Measurements from ENCODE around the gene EXOC2. TPM values are rescaled to one million over a fixed set of nuclear protein-coding genes. Genes with fewer than 3 reads are reported as not detected.
"Not testable (repeated sequence)": the region's sequence is repeated elsewhere in the genome, so short reads cannot be mapped to it uniquely, and the experiment has no call there.

The EXOC2 gene
- polyA plus RNA-seq, 3 donors, result 3.8 to 9.2 (median 6.9) TPM

GRCh38 chr6:686497-686896 lies 6.4 kb downstream of the EXOC2 start:
- H3K27ac ChIP-seq (ENCODE audit: low read depth, low read length), result no peak overlapping the region
- 80 to 87% (median 87%) methylated on average over 3 of the region's 3 CpGs for WGBS, 3 donors

GRCh38 chr6:684831-685636 lies 7.9 kb downstream of the EXOC2 start:
- no peak overlapping the region for H3K27ac ChIP-seq (ENCODE audit: low read depth, low read length)
- 86 to 92% (median 88%) methylated on average over 6 of the region's 6 CpGs for WGBS, 3 donors

DNA sequence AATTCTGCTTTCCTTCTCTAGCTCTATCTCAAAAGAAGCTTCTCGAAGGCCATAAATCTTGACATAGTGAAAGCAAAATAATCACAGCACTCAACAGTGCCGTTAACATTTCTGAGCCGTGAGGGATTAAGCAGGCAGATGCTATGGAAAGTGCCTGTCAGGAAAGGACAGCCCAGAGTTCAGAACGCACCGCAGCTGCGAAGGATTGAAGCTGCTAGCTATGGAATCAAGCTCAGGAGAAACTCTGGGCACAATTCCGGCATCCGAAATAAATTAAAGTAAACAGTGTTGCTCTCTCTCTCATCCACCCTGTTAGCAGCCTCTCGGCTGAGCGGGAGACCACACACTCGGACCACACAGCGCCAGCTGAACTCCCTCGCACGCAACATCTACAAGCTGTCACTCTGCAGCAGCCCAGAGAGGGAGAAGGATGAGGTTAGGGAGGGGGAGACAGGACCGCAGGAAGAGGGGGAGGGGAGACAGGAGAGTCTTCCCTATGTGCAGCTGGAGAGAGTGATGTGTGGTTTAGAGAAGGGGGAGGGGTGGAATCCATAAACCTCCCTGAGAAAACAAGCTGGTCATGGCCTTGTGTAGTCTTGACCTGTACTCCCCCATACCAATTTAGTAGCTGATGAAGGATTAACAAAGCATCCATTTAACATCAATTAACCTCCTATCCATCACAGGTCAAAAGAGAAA lies 9.0 kb downstream of the EXOC2 start:
- no peak overlapping the region for H3K27ac ChIP-seq (ENCODE audit: low read depth, low read length)
- 45 to 58% (median 45%) methylated on average over 15 of the region's 15 CpGs for WGBS, 3 donors

DNA sequence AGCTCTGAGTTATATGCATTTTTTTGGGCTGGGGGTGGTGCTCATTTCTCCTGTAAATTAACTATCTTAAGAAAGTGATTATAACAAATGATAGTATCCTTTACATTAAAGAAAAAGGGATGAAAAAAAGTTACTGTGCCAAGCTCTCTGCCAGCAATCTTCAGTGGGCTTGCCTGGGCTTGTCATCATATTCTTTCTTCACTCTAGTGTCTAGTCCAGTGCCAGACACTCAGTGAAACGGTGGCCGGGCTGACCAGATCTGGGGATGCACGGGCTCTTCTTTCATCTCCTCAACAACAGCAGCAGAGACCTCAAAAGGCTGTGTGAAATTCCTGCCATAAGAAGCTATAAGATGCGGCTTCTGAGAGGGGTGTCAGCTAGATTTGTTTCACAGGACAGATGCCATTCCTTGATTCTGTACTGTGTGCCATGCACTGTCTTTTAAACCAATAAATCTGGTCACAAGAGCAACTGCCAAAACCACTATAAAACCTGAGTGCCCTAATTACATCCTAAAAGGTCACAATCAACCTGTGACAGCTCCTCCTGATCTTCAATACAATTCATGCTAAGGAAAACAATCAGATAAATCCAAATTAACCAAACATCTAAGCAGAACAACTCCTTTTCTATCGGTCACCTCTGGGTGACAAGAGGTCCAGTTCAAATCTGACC lies 12.1 kb downstream of the EXOC2 start:
- 93 to 97% (median 96%) methylated on average over 5 of the region's 5 CpGs for WGBS, 3 donors
- no peak overlapping the region for H3K27ac ChIP-seq (ENCODE audit: low read depth, low read length)

DNA sequence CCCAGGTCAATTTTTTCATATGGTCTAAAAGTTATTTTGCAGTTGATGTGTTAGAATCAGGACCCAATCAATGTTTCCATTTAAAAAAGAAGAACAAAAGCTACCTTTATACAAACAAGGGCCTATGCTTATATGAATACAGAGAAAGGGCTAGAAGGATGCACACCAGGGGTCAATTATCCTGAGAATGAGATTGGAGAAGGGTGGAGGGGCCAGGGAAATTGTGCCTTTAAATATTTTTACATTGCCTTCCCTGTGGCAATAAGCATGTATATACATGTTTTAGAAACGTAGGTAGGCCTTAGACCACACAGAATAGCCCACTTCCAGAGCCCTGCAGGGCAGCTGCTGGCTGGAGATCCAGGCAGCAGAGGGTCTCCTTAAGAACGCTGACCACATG lies 12.7 kb downstream of the EXOC2 start:
- 80 to 88% (median 86%) methylated on average over 2 of the region's 2 CpGs for WGBS, 3 donors
- H3K27ac ChIP-seq (ENCODE audit: low read depth, low read length), result no peak overlapping the region

- WGBS, 3 donors, result 70 to 90% (median 78%) methylated on average over 9 of the region's 9 CpGs
- no peak overlapping the region for H3K27ac ChIP-seq (ENCODE audit: low read depth, low read length)
Measured at GRCh38 chr6:679282-679681, 13.7 kb downstream of the EXOC2 start.

GRCh38 chr6:678520-678919 lies 14.4 kb downstream of the EXOC2 start:
- H3K27ac ChIP-seq (ENCODE audit: low read depth, low read length), result no peak overlapping the region
- 65 to 70% (median 66%) methylated on average over 3 of the region's 3 CpGs for WGBS, 3 donors

GRCh38 chr6:677919-678318 lies 15.0 kb downstream of the EXOC2 start:
- H3K27ac ChIP-seq (ENCODE audit: low read depth, low read length), result no peak overlapping the region
- 88 to 92% (median 91%) methylated on average over 4 of the region's 4 CpGs for WGBS, 3 donors

DNA sequence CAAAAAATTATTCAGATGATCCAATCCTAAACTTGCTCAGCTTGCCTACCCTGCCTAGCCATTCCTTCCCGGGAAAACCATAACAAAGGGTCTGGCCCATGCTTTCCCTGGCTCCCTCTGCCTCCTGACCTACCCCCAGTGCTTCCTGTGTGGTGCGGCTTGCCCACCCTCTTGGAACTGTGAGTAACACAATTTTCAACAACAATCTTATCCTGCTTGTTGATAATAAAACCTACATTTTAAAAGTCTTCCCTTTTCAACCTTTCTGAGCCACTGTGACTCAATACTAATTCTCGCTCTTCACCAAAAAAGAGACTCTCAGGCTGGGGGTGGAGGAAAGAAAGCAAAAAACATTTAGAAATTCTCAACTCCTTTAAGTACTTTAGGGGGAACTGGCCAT lies 18.0 kb downstream of the EXOC2 start:
- H3K27ac ChIP-seq (ENCODE audit: low read depth, low read length), result no peak overlapping the region
- 76 to 86% (median 83%) methylated on average over 3 of the region's 3 CpGs for WGBS, 3 donors

GRCh38 chr6:674406-674805 lies 18.5 kb downstream of the EXOC2 start:
- H3K27ac ChIP-seq (ENCODE audit: low read depth, low read length), result no peak overlapping the region

DNA sequence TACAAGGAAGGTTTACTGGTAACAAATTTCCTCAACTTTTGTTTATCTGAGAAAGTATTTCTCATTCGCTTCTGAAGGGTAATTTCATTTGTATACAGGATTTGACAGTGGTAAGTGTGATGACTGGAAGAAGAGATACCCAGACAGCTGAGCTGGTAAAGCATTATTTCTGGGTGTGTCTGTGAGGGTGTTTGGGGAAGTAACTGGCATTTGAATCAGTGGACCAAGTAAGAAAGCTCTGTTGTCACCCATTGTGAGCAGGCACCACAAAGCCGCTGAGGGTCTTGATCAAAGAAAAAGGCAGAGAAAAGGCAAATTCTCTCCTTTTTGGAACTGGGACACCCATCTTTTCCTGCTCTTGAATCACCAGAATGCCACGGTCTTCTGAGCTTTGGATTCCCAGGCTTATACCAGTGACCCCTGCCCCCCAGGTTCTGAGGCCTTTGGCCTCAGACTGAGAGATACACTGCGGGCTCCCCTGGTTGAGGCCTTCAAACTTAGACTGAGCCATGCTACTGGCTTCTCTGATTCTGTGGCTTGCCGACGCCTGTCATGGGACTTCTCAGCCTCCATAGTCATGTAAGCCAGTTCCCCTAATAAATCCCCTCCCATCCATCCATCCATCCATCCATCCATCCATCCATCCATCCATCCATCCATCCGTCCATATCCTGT lies 25.5 kb downstream of the EXOC2 start:
- WGBS, 3 donors, result 91 to 98% (median 93%) methylated on average over 1 to 7 of the region's 7 CpGs
- H3K27ac ChIP-seq (ENCODE audit: low read depth, low read length), result no peak overlapping the region

- 86 to 95% (median 94%) methylated on average over 5 of the region's 5 CpGs for WGBS, 3 donors
- H3K27ac ChIP-seq (ENCODE audit: low read depth, low read length), result no peak overlapping the region
Measured at GRCh38 chr6:665403-666267, 27.3 kb downstream of the EXOC2 start.

DNA sequence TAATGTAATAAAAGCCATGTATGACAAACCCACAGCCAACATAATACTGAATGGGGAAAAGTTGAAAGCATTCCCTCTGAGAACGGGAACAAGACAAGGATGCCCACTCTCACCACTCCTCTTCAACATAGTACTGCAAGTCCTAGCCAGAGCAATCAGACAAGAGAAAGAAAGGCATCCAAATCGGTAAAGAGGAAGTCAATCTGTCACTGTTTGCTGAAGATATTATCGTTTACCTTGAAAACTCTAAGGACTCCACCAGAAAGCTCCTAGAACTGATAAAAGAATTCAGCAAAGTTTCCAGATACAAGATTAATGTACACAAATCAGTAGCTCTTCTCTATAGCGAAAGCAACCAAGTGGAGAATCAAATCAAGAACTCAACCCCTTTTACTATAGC lies 29.2 kb downstream of the EXOC2 start:
- 59 to 69% (median 68%) methylated on average over 4 of the region's 4 CpGs for WGBS, 3 donors
- H3K27ac ChIP-seq (ENCODE audit: low read depth, low read length), result not testable (repeated sequence)

DNA sequence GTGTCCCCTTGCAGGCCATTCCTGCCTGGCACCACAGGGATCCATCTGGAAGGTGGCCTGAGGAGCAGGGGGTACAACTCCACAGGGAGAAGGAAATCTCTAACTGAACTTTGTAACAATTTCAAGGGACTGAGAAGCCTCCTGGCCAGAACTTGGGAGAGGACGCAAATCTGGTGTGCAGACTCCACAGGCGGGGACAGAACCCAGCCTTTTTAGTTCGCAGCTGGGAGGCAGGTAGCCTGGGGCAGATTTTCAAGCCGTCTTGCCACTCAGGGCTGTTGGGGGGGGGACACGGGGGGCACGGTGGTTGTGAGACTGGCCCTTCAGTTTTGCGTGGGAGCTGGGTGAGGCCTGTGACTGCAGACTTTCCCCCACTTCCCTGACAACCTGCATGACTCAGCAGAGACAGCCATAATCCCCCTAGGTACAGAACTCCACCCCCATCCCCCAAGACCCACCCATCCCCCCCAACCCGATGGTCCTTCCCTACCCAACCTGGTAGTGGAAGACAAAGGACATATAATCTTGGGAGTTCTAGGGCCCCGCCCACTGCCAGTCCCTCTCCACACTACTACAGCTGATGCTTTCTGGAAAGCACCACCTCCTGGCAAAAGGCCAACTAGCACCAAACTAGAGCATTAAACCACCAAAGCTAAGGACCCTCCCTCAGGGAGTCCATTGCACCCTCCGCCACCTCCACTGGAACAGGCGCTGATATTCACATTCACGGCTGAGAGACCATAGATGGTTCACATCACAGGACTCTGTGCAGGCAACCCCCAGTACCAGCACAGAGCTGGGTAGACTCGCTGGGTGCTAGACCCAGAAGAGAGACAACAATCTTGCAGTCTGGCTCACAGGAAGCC lies 33.0 kb downstream of the EXOC2 start:
- 73 to 89% (median 76%) methylated on average over 13 of the region's 13 CpGs for WGBS, 3 donors
- no peak overlapping the region for H3K27ac ChIP-seq (ENCODE audit: low read depth, low read length)

- H3K27ac ChIP-seq (ENCODE audit: low read depth, low read length), result no peak overlapping the region
- 51 to 57% (median 56%) methylated on average over 2 of the region's 2 CpGs for WGBS, 3 donors
Measured at GRCh38 chr6:658244-658643, 34.7 kb downstream of the EXOC2 start.

- 70 to 80% (median 77%) methylated on average over 1 of the region's 1 CpG for WGBS, 3 donors
- H3K27ac ChIP-seq (ENCODE audit: low read depth, low read length), result no peak overlapping the region
Measured at GRCh38 chr6:657743-658142, 35.2 kb downstream of the EXOC2 start.

Data from adipose tissue (tissue), 3 donors.